Activated CD4-positive, alpha-beta T cell treated with anti-CD3 and anti-CD28 coated beads for 4 hours (primary cell): ENCODE measurements around the gene CACNB3.

Source experiments
- DNase-seq, 2 donors: peaks; one replicate each; pipeline ENCODE4 v3.0.0-alpha.2; 2020

Gene CACNB3

GRCh38 chr12:48817873-48818830 is at the start of gene CACNB3:
Gene CACNB3, plus strand, starts transcription at chr12:48818496. Its CDS starts 434 bp downstream, at chr12:48818930.
- peak; percentile 78 to 79 for DNase-seq

- no peak for DNase-seq
These were observed 49.6 kb upstream of the CACNB3 start for GRCh38 chr12:48768736-48769135.

- no peak for DNase-seq
These were observed 47.5 kb upstream of the CACNB3 start for GRCh38 chr12:48770756-48771155.

GRCh38 chr12:48771588-48772112 is 46.6 kb upstream of the CACNB3 start:
- no peak for DNase-seq

- DNase-seq = no peak
These were observed 44.6 kb upstream of the CACNB3 start for GRCh38 chr12:48773686-48774085.

GRCh38 chr12:48774516-48774915 is 43.8 kb upstream of the CACNB3 start:
- DNase-seq = no peak

- no peak for DNase-seq
These were observed 43.0 kb upstream of the CACNB3 start for GRCh38 chr12:48775299-48775698.

GRCh38 chr12:48775991-48776649 is 42.2 kb upstream of the CACNB3 start:
- no peak for DNase-seq

GRCh38 chr12:48776956-48777355 is 41.3 kb upstream of the CACNB3 start:
- DNase-seq = no peak

GRCh38 chr12:48777501-48778400 is 40.5 kb upstream of the CACNB3 start:
- DNase-seq = no peak

- no peak for DNase-seq
These were observed 38.4 kb upstream of the CACNB3 start for GRCh38 chr12:48779869-48780268.

GRCh38 chr12:48780381-48781025 is 37.8 kb upstream of the CACNB3 start:
- no peak for DNase-seq

GRCh38 chr12:48781750-48782456 is 36.4 kb upstream of the CACNB3 start:
- no peak for DNase-seq

GRCh38 chr12:48782457-48783395 is 35.6 kb upstream of the CACNB3 start:
- DNase-seq = no peak

GRCh38 chr12:48783432-48783831 is 34.9 kb upstream of the CACNB3 start:
- no peak for DNase-seq

- no peak for DNase-seq
These were observed 31.4 kb upstream of the CACNB3 start for GRCh38 chr12:48786591-48787544.

- no peak for DNase-seq
These were observed 30.3 kb upstream of the CACNB3 start for GRCh38 chr12:48787791-48788523.

GRCh38 chr12:48788524-48788853 is 29.8 kb upstream of the CACNB3 start:
- DNase-seq = no peak
